ENCODE measurements around the gene HBS1L. TPM values are rescaled to one million over a fixed set of nuclear protein-coding genes. Genes with fewer than 3 reads are reported as not detected.

The HBS1L gene
- total and polyA plus RNA-seq, 9 donors, result 25.4 to 68.1 (median 55.9) TPM

DNA sequence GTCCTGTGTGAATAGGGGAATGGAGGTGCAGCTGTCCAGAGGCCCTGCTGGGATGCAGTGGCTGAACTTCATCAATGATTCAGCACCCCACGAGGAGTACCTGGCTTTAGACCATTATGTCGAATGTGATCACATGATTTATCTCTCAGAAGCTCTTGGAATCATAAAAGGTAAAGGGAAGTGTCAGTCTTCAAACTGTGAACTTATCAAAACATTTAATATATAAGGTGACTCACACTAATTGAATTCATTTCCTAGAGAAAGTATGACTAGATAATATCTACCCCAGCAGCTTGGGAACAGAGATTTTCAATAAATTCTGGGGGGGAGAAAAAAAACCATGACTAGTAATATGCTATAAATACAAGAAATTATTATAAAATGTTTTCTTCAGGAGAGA is 134.2 kb downstream of the HBS1L start:
- Histone ChIP-seq H3K27me3 (no peaks in the 10 kb centered on the region), H3K4me1 (ENCODE audit: insufficient read depth) (no peaks in the 10 kb centered on the region), H3K9me3 (no peaks in the 10 kb centered on the region), H3K4me3 (no peak overlapping the region), H3K27ac (no peak overlapping the region), H3K36me3 (no peaks in the 10 kb centered on the region)
- TF ChIP-seq, protein P1, sequence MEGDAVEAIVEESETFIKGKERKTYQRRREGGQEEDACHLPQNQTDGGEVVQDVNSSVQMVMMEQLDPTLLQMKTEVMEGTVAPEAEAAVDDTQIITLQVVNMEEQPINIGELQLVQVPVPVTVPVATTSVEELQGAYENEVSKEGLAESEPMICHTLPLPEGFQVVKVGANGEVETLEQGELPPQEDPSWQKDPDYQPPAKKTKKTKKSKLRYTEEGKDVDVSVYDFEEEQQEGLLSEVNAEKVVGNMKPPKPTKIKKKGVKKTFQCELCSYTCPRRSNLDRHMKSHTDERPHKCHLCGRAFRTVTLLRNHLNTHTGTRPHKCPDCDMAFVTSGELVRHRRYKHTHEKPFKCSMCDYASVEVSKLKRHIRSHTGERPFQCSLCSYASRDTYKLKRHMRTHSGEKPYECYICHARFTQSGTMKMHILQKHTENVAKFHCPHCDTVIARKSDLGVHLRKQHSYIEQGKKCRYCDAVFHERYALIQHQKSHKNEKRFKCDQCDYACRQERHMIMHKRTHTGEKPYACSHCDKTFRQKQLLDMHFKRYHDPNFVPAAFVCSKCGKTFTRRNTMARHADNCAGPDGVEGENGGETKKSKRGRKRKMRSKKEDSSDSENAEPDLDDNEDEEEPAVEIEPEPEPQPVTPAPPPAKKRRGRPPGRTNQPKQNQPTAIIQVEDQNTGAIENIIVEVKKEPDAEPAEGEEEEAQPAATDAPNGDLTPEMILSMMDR (IDR thresholded peaks at IDR 0.05), result no peak
- no peak for TF ChIP-seq POLR2A (IDR thresholded peaks at IDR 0.05)
- no peak for TF ChIP-seq EP300 (IDR thresholded peaks at IDR 0.05)
- intact Hi-C loops (cut with DNase I), result no loop called here
- no peak for DNase-seq
- WGBS, 3 donors, result 60 to 76% (median 70%) methylated on average over 2 of the region's 2 CpGs

DNA sequence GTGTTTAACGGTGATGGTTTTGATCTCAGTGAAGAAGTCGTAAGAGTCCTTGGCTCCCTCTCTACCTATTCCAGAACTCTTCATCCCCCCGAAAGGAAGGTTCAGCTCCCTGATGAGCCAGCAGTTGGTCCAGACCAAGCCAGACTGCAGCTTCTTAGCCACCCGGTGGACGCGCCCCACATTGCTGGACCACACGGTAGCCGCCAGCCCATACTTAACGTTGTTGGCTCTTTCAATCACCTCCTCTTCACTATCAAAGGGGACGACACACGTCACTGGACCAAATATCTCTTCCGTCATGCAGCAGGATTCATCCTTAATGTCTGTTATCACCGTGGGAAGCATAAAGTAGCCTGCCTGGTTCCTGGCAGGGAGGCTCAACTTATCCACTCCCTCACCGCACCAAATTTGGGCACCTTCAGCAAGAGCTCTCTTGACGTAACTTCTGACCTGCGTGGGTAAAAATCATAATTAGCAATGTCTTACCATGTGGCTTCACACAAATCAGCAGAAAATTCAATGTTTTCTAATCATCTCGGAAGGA is 136.1 kb downstream of the HBS1L start:
- no peak for TF ChIP-seq EP300 (IDR thresholded peaks at IDR 0.05)
- 77 to 86% (median 83%) methylated on average over 17 of the region's 17 CpGs for WGBS, 3 donors

DNA sequence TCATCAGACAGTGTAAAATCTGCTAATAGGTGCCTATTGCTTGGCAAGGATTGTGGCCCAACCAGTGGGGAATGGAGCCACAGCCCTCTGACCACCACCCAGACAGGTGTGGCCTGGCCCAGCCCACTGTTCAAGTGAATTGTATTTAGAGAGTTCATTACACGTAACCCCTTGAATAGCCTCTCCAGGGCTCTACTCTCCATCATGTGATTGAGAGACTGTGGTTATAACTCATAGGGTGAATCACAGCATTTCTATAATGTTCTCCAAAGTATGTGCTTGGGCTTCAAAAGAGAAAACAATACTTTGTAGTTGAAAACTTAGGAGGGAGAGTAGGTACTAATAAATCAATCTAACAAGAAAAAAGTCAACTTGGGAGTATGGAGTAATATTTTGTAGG is 143.1 kb downstream of the HBS1L start:
- Histone ChIP-seq H3K4me3 (no peak overlapping the region), H3K36me3 (no peaks in the 10 kb centered on the region), H3K27me3 (no peaks in the 10 kb centered on the region), H3K27ac (no peak overlapping the region), H3K9me3 (no peaks in the 10 kb centered on the region), H3K4me1 (ENCODE audit: insufficient read depth) (peaks cover 4% of the 10 kb centered on the region)
- TF ChIP-seq POLR2A (IDR thresholded peaks at IDR 0.05) (no peak), EP300 (IDR thresholded peaks at IDR 0.05) (no peak)
- TF ChIP-seq, protein P1 (IDR thresholded peaks at IDR 0.05), result no peak
- 77 to 100% (median 88%) methylated on average over 1 of the region's 1 CpG for WGBS, 3 donors
- intact Hi-C loops (cut with DNase I), result no loop called here
- DNase-seq, result no peak

More for the DNA sequence above, 136.1 kb downstream of the HBS1L start:
- Histone ChIP-seq H3K36me3 (no peaks in the 10 kb centered on the region), H3K27me3 (no peaks in the 10 kb centered on the region), H3K4me1 (ENCODE audit: insufficient read depth) (no peaks in the 10 kb centered on the region), H3K27ac (no peak overlapping the region), H3K4me3 (no peak overlapping the region), H3K9me3 (no peaks in the 10 kb centered on the region)
- intact Hi-C loops (cut with DNase I), result no loop called here
- DNase-seq, result no peak

DNA sequence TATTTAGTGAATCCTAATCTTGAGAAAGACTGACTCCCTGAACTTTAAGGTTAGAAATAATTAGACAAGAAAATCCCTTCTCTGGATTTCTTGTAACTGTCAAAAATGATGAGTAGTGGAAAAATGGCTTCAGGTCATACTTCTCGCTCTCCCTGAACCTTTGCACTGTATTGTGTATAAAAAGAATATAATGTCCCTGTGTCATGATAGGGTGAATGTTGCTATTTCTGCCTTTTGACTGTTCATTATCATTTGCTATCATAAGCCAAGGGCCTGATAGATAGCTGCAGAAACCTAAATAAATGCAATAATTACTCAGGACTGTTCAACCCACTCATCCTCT is 144.1 kb downstream of the HBS1L start:
- TF ChIP-seq EP300 (IDR thresholded peaks at IDR 0.05), result no peak
- TF ChIP-seq, protein P1 (IDR thresholded peaks at IDR 0.05), result no peak
- no peak for TF ChIP-seq POLR2A (IDR thresholded peaks at IDR 0.05)
- Histone ChIP-seq H3K4me3 (no peak overlapping the region), H3K4me1 (ENCODE audit: insufficient read depth) (peaks cover 4% of the 10 kb centered on the region), H3K27me3 (no peaks in the 10 kb centered on the region), H3K36me3 (no peaks in the 10 kb centered on the region), H3K9me3 (no peaks in the 10 kb centered on the region), H3K27ac (no peak overlapping the region)
- intact Hi-C loops (cut with DNase I), result no loop called here
- DNase-seq, result no peak
- 39 to 82% (median 64%) methylated on average over 1 of the region's 1 CpG for WGBS, 3 donors

Small RNA genes lying within 50 kb of the gene (microRNA-seq; reads per million reads assigned to microRNA genes)
- gene MIR3662, result 0 reads per million in 3 donors

Other genes with a start within 250 kb of the HBS1L start
- 1 to 10 TPM in 1 of 7 donors, under 1 TPM in 6; 0.51 to 1.3 (median 0.80) TPM for gene ALDH8A1, start 104.7 kb downstream of the HBS1L start, total RNA-seq
- gene ALDH8A1, start 104.7 kb downstream of the HBS1L start, polyA plus RNA-seq, result 1 to 10 TPM in 1 of 2 donors, under 1 TPM in 1; 0.21 to 5.4 TPM
- 1 to 10 TPM in 3 of 7 donors, under 1 TPM in 2, not detected in 2; 0.12 to 7.0 (median 1.2) TPM for gene MYB, start 126.5 kb upstream of the HBS1L start, total RNA-seq
- 1 to 10 TPM in 1 of 2 donors, under 1 TPM in 1; 0.07 to 1.0 TPM for gene MYB, start 126.5 kb upstream of the HBS1L start, polyA plus RNA-seq

All from ovary (tissue), 9 donors.